ENCODE data around the gene IL23R. TPM values are rescaled to one million over a fixed set of nuclear protein-coding genes. Genes with fewer than 3 reads are reported as not detected.
"Not testable (repeated sequence)": the region's sequence is repeated elsewhere in the genome, so short reads cannot be mapped to it uniquely, and the experiment has no call there.

Gene IL23R
- polyA plus RNA-seq, 4 donors: 0.08 to 0.09 TPM; not detected in 2

DNA sequence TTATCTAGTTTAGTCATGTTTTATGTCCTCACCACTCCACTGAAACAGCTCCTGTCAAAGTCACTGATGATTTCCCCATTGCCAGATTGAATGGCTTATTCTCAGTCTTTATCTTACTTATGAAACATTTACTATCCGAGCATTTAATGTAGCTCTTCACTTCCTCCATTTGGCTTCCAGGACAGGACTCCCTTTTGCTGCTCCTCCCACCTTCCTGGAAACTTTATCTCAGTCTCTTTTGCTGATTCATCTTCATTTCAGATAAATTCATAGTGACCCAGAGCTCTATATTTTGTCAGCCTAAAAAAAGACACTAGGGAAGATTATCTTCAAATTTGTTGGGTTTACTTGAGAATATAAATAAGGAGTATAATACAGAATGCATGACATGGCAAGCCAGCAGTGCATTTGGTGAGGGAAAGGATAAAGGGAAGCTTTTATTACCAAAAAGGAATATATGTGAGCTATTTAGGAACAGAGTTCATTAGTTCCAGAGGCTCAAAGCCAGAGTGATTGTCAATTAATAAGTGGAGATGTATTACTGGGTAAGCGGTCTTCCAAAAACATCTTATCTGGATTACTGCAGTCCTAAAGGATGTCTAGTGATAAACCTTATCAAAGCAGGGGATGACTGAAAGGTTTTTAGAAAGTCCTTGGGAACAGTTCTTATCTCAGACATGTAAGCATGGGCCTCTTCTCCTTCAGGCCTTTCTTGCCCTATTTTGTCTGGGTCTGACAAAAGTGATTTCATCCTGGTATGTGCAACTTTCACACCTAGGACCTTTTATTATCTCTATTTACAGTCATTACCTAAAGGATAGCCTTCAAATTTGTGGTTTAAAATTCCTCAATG lies 25.6 kb downstream of the IL23R start:
- DNase-seq (ENCODE audit: low read depth in 4 of 4, low spot score in 2 of 4): no peak

GRCh38 chr1:67192902-67193301 lies 26.6 kb downstream of the IL23R start:
- DNase-seq (ENCODE audit: low read depth in 4 of 4, low spot score in 2 of 4): no peak

DNA sequence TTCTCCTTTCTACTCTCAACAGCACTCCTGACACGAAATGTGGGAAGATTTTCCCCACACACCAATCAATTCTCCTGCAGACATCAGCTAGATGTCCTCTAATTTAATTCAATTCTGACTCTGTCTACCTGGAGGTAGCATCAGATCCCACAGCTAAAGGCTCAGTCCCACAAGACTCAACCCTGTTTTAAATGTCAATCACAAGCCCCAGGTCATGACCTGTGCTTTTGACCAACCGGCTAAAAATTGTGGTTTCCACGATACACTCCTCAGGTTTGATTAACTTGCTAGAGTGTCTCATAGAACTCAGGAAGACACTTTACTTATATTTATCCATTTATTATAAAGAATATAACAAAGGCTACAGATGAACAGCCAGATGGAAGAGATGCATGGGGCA lies 27.4 kb downstream of the IL23R start:
- no peak for DNase-seq (ENCODE audit: low read depth in 4 of 4, low spot score in 2 of 4)

GRCh38 chr1:67194209-67194863 lies 28.1 kb downstream of the IL23R start:
- no peak for DNase-seq (ENCODE audit: low read depth in 4 of 4, low spot score in 2 of 4)

- no peak for DNase-seq (ENCODE audit: low read depth in 4 of 4, low spot score in 2 of 4)
These were observed 34.5 kb downstream of the IL23R start for GRCh38 chr1:67200755-67201154.

GRCh38 chr1:67201891-67202290 lies 35.6 kb downstream of the IL23R start:
- no peak for DNase-seq (ENCODE audit: low read depth in 4 of 4, low spot score in 2 of 4)

DNA sequence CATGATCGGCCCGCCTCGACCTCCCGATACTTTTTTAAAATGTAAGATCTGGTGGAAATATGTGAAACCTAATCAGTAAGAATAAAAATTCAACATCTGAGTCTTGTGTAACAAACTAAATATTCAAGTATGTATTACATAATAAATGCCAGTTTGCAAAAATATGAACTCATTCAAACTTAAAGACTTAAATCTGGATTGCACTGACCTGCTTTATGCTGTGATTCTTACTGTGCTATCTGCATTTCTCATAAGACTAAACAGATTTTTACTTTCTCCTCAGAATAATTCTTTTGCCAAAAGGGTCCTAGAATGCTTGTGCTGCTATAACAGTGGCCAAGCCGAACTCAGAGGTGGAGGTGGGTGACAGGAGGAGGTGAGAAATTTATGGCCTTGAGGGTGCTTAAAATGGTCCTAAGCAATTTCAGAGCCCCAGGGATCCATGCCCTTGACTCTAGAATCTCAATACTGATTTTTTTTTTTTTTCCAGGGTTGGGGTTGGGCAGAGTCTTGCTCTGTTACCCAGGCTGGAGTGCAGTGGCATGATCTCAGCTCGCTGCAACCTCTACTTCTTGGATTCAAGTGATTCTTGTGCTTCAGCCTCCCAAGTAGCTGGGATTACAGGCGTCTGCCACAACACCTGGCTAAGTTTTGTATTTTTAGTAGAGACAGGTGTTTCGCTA lies 38.2 kb downstream of the IL23R start:
- no peak for DNase-seq (ENCODE audit: low read depth in 4 of 4, low spot score in 2 of 4)

- DNase-seq (ENCODE audit: low read depth in 4 of 4, low spot score in 2 of 4): not testable (repeated sequence)
These were observed 41.1 kb downstream of the IL23R start for GRCh38 chr1:67207398-67207797.

GRCh38 chr1:67208217-67208616 lies 42.0 kb downstream of the IL23R start:
- DNase-seq (ENCODE audit: low read depth in 4 of 4, low spot score in 2 of 4): no peak

DNA sequence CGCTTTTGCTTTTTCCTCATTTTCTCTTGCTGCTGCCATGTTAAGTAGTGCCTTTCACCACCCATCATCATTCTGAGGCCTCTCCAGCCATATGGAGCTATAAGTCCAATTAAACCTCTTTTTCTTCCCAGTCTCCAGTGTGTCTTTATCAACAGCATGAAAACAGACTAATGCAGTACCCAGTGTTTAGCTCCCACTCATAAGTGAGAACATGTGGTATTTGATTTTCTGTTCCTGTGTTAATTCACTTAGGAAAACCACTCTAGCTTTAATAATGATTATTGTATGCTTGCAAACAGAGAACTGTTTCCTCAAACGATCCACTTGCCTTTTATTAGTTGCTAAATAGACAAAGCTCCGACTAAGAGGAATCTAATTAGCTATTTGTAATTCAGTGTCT lies 43.3 kb downstream of the IL23R start:
- no peak for DNase-seq (ENCODE audit: low read depth in 4 of 4, low spot score in 2 of 4)

DNA sequence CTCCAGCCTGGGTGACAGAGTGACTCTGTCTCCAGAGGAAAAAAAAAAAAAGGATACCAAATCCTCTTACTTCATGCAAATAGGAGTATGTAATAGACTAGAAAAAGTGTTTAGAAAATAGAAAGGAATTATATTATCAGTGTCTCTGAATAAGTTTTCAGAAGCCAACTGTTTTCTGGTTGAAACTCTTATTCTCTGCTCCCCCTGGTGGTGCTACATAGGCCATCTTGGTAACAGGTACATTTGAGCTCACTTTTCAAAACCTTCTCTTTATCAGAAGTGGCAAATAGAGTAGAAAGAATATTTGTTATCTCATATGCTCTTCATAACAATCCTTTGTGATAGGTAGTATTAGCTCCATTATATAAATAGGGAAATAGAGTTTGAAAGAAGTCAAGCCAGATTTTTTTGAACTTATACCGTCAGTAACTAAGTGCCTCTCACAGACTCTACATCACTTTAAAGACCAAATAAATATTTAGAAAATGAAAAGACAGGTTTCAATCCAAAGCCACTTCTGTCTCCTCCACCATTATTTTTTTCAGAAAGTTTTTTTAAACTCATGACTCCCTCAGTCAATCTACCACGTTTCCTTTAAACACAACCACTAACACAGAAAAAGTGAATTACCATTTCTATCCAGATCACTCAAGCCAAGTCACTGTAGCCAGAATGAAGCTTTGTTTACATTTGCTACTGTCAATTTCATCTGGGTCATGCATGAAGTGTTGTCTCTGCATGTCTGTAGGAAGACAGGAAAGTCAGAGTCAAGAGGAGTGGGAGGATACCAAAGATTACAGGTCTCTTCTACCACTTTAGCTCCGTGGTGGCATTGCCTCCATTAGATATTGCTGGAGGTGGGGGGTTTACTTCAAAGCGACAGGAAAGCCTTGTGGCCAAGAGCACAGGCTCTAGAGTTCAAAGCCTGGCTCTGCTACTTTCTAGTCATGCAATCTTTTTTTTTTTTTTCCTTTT lies 45.6 kb downstream of the IL23R start:
- DNase-seq (ENCODE audit: low read depth in 4 of 4, low spot score in 2 of 4): no peak

- DNase-seq (ENCODE audit: low read depth in 4 of 4, low spot score in 2 of 4): no peak
These were observed 46.9 kb downstream of the IL23R start for GRCh38 chr1:67213164-67213563.

DNA sequence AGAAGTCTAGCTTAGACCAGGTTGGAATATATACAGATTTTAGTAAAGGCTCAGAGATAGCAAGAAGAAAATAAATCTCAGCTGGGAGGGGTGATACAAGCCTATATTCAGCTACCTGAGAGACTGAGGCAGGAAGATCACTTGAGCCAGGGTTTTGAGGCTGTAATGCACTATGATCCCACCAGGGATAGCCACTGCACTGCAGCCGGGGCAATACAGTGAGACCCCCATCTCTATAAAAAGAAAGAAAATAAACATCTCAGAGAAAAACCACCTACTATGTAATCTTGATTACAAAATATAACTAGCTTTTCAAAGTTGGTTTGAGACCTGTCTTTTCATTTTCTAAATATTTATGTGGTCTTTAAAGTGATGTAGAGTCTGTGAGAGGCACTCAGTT lies 47.7 kb downstream of the IL23R start:
- DNase-seq (ENCODE audit: low read depth in 4 of 4, low spot score in 2 of 4): no peak

GRCh38 chr1:67214420-67215174 lies 48.3 kb downstream of the IL23R start:
- no peak for DNase-seq (ENCODE audit: low read depth in 4 of 4, low spot score in 2 of 4)

GRCh38 chr1:67216401-67216800 lies 50.1 kb downstream of the IL23R start:
- DNase-seq (ENCODE audit: low read depth in 4 of 4, low spot score in 2 of 4): no peak

DNA sequence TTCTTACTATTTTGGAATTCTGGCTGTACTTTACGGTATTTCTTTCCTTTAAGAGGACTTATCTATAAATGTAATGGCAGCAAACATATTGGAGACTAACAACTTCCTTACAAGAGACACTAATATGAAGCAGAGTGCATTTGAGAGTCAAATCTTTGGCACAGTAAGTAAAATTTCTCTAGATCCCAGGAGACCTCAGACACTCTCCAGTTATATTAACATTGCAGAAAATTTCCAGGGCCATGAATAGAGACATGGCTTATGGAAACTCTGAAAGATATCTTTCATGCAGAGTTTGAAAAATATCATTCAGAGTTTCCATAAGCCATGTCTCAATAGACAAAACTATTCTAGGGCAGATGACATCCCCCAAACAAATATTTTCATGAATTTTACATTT lies 51.2 kb downstream of the IL23R start:
- no peak for DNase-seq (ENCODE audit: low read depth in 4 of 4, low spot score in 2 of 4)

DNA sequence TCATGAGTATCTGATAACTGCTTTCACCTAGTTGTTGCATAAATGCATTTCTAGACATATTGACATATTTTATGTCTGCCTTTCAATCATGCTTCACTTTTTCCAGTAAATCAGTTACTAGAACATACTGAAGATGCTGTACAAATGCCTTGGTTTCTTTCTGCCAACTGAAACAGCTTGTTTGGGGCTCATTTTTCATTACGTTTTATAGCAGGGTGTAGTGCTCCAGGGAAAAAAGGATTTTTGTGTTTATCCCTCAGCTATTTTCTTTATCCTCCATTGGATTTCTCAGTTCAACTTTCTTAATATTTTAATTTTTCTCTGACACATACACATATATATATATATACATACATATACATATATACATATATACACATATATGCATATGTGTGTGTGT lies 51.7 kb downstream of the IL23R start:
- DNase-seq (ENCODE audit: low read depth in 4 of 4, low spot score in 2 of 4): no peak

DNA sequence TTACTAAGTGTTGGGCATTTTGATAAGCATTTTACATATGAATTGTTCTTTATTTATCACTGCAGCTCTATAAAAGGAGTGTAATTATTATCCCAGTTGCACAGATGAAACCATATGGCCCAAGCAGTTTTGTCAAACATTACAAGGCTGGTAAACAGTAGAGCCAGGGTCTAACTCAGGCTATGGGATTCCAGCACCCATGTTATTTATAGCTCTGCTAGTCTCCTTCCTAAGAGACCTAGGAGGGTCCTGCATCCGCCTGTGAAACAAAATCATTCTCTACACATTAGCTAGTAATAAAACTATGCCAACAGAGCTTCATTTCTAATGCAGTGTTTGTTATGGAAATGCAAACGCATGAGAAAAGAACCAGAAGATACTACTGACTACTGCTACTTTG lies 58.6 kb downstream of the IL23R start:
- DNase-seq (ENCODE audit: low read depth in 4 of 4, low spot score in 2 of 4): no peak

- no peak for DNase-seq (ENCODE audit: low read depth in 4 of 4, low spot score in 2 of 4)
These were observed 60.4 kb downstream of the IL23R start for GRCh38 chr1:67226688-67227087.

DNA sequence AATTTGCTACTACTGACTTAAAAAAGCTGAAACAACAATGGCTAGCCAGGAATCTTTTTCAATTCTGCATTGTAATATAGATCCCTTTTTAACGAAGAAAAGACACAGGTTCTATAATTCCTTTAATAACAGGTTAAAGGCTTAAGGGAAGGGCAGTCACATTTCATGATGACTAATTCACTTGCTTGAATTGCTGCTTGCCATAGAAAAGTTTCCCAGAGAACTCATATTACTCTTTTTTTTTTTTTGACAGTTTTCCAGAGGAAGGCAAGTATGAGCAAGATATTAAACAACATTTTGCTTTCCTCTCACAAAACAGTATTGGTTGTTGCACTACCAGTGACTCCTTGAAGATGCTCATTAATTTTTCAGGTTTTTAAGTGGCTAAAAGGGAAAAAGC lies 60.9 kb downstream of the IL23R start:
- no peak for DNase-seq (ENCODE audit: low read depth in 4 of 4, low spot score in 2 of 4)

All from left renal cortex interstitium (tissue), 4 donors.